NCI-H1694 (cell line): Measurements from ENCODE around the gene CPXCR1.
"Not testable (repeated sequence)": the region's sequence is repeated elsewhere in the genome, so short reads cannot be mapped to it uniquely, and the experiment has no call there.

Source experiments
- DNase-seq: peaks from one replicate; lab custom pipeline; 2025; lab: John Stamatoyannopoulos, UW

The CPXCR1 gene

DNA sequence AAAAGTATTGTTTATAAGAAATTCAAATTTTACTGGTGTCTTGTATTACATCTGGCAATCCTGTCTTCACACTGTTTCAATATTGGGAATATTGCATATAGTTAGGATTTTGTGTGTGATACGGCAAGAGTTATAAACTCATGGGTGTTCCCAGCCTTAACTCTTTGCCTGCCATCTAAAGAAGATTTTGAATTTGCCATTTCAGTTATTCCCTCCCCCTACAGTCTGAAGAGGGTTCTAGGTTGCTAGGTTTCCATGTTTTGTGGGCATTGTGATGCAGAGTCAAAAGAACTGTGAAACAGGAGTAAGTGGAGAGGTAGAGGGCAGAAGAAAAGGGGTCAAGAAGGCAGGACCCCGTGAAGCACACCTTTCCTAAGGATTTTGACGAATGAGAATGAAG, at the start of gene CPXCR1:
CPXCR1 (plus strand) TSS at position 301 of the 400 bp plus-strand sequence. CDS start 6,190 bp downstream, outside the sequence.
- no peak for DNase-seq

DNA sequence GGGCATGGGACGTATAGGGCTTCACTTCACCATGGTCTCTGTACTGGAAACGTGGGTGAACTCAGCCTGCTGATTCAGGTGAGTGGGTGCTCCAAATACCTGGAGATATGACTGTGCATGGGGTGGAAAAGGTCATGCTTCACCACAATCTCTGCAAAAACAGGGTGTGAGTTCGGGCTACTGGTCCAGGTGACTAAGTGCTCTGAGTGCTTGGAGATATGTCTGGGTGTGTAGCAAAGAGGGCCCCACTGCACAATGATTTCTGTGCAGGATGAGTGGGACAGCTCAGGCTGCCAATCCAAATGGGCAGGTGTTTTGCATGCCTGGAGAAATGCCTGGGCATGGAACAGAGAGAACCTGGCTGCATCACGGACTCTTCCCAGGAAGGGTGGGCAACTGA, 11.2 kb upstream of the CPXCR1 start:
- DNase-seq: no peak

DNA sequence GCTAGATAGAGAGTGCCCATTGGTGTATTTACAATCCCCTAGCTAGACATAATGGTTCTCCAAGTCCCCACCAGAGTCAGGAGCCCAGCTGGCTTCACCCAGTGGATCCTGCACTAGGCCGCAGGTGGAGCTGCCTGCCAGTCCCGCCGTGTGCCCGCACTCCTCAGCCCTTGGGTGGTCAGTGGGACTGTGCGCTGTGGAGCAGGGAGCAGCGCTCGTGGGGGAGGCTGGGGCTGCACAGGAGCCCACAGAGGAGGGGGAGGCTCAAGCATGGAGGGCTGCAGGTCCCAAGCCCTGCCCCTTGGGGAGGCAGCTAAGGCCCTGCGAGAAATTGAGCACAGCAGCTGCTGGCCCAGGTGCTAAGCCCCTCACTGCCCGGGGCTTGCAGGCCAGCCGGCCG, 810 bp upstream of the CPXCR1 start:
- not testable (repeated sequence) for DNase-seq

GRCh38 chrX:88752339-88752738, 5.3 kb downstream of the CPXCR1 start:
- DNase-seq: not testable (repeated sequence)

GRCh38 chrX:88789825-88790224, 42.8 kb downstream of the CPXCR1 start:
- no peak for DNase-seq
